ENCODE results near the gene PPFIA3. TPM values are rescaled to one million over a fixed set of nuclear protein-coding genes. Genes with fewer than 3 reads are reported as not detected.

Gene PPFIA3
- total RNA-seq, 1 experiment from 2014 or later = 28.1 TPM

GRCh38 chr19:49094505-49095482 lies 24.6 kb upstream of the PPFIA3 start:
- Histone ChIP-seq H2AFZ (ENCODE audit: low read depth, low read length, poor library complexity, severe bottlenecking) (no peak overlapping the region), H3K79me2 (ENCODE audit: insufficient read depth, low read length) (peaks cover 99% of the 10 kb centered on the region), H3K9me3 (ENCODE audit: control insufficient read depth in 1 of 2, insufficient read depth in 1 of 2, low read depth in 1 of 2, low read length in 2 of 2) (no peaks in the 10 kb centered on the region), H3K27me3 (ENCODE audit: insufficient read depth, low read length) (no peaks in the 10 kb centered on the region), H3K4me3 (replicated peaks in 1 of 2; ENCODE audit: low read depth in 1 of 2, low read length in 2 of 2) (no peak overlapping the region), H3K9me2 (ENCODE audit: insufficient read depth) (no peaks in the 10 kb centered on the region), H3K4me1 (ENCODE audit: control insufficient read depth in 1 of 2, insufficient read depth in 2 of 2, low read length in 2 of 2) (peaks cover 0 to 3% of the 10 kb centered on the region in 2 experiments; a peak in 2 of 4 replicates), H3K27ac (ENCODE audit: low read depth, low read length) (0 out of 2 replicates have a peak overlapping the region, but pooled peaks have one; percentile 35), H3K4me2 (ENCODE audit: low read length) (no peak overlapping the region), H4K20me1 (ENCODE audit: insufficient read depth) (peaks cover 37% of the 10 kb centered on the region; the same call in 1 of the 2 replicates), H3K9ac (ENCODE audit: low read length) (no peak overlapping the region), H3K36me3 (ENCODE audit: control insufficient read depth in 1 of 2, insufficient read depth in 2 of 2, low read length in 2 of 2) (peaks cover 53 to 78% of the 10 kb centered on the region in 2 experiments)
- POLR2A ChIA-PET = interaction anchor here (0.8 kb wide), 1 partner anchor 54 kb away, joined by 3 read pairs; no protein-coding TSS in a partner anchor
- DNase-seq (ENCODE audit: low read depth, low spot score) = no peak
- intact Hi-C loops (cut with micrococcal nuclease) = no loop called here
- TF ChIP-seq CEBPB (IDR thresholded peaks at IDR 0.05; ENCODE audit: low read depth) (no peak), ELF1 (IDR thresholded peaks at IDR 0.05; ENCODE audit: borderline replicate concordance, low read depth) (no peak), EGR1 (IDR thresholded peaks at IDR 0.05; ENCODE audit: low read depth) (no peak), RAD21 (IDR thresholded peaks at IDR 0.05; ENCODE audit: low read depth) (no peak)
- TF ChIP-seq, protein P1, sequence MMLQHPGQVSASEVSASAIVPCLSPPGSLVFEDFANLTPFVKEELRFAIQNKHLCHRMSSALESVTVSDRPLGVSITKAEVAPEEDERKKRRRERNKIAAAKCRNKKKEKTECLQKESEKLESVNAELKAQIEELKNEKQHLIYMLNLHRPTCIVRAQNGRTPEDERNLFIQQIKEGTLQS (IDR thresholded peaks at IDR 0.05) = no peak
- RAD21 ChIA-PET (ENCODE audit: low non-redundant PET in 1 of 2, low total read pairs in 2 of 2, uncharacterized antibody in 2 of 2, unreplicated experiment in 2 of 2) = no interaction called here
- CTCF ChIA-PET = interaction anchor here (1.1 to 1.7 kb wide), 2 partner anchors 12 to 104 kb away, joined by 3 to 4 read pairs; no protein-coding TSS in a partner anchor
- no peak for ATAC-seq
- no TSS peak for BruUV-seq (replicated peaks)
